Activated T-helper 2 cell treated with anti-CD3 and anti-CD28 coated beads, Interferon-gamma antibody, Interleukin-2, Interleukin-4, amounts not matched to agents 10 μg/mL and 5 μg/mL and 100 μg/mL, durations not matched to agents 14 hours and 24 hours and 36 hours (primary cell): ENCODE measurements around the gene CLMN. TPM values are rescaled to one million over a fixed set of nuclear protein-coding genes. Genes with fewer than 3 reads are reported as not detected.

Experiments used
- DNase-seq: peaks from one replicate; pipeline ENCODE4 v3.0.0; 2021; ENCODE audit warnings: low spot score
- H3K27ac Mint-ChIP-seq: one replicate; pipeline ENCODE4 v1.8.0; 2021; ENCODE audit warnings: mixed read lengths
- H3K27me3 Mint-ChIP-seq: one replicate; pipeline ENCODE4 v1.8.0; 2021; ENCODE audit warnings: low read depth, mixed read lengths
- H3K36me3 Mint-ChIP-seq: one replicate; pipeline ENCODE4 v1.8.0; 2021; ENCODE audit warnings: low read depth, mixed read lengths
- H3K4me1 Mint-ChIP-seq: one replicate; pipeline ENCODE4 v1.8.0; 2021; ENCODE audit warnings: low read depth, mixed read lengths
- H3K4me3 Mint-ChIP-seq: one replicate; pipeline ENCODE4 v1.8.0; 2021; ENCODE audit warnings: low read depth, mild to moderate bottlenecking, moderate library complexity, mixed read lengths
- H3K9me3 Mint-ChIP-seq: one replicate; pipeline ENCODE4 v1.8.0; 2021; ENCODE audit warnings: mixed read lengths
- intact Hi-C: fragments of 100-400 bp; cut with micrococcal nuclease; formaldehyde crosslinking; loops from one replicate; pipeline ENCODE4 v1.15.1; 2023
- total RNA-seq: library from RNA; stranded (reverse); gene quantifications from 2 replicates; pipeline ENCODE4 v1.2.3, GENCODE V29; 2022

Gene CLMN
- total RNA-seq, 1 donor from 2014 or later: 1.3 TPM

DNA sequence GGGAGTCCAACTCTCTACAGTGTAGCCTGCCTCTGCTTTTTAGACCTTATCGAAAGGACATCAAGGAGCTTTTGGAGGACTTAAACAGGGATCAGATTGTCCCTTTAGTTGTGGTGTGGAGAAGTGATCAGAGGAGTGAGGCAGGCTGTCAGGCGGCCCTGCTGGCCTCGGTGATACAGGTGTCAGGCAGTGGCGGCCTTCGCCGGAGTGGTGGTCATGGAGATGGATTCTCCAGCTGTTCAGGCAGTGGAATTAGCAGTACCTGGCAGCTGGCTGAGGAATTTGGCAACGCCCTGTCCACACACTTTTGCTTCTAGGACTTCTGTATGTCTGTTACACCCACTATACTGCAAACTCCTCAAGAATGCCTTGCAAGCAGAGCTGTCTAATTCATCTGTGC is 4.2 kb upstream of the CLMN start:
- intact Hi-C loops: loop anchor here (5.0 kb wide), 1 partner anchor 167 kb away; the partner anchor contains the start of gene DICER1
- peaks cover 47% of the 10 kb centered on the region for H3K27me3 Mint-ChIP-seq
- no peak for DNase-seq
- H3K9me3 Mint-ChIP-seq: no peaks in the 10 kb centered on the region
- no peaks in the 10 kb centered on the region for H3K36me3 Mint-ChIP-seq
- H3K4me3 Mint-ChIP-seq: no peak overlapping the region
- peaks cover 4% of the 10 kb centered on the region for H3K4me1 Mint-ChIP-seq
- no peak overlapping the region for H3K27ac Mint-ChIP-seq

DNA sequence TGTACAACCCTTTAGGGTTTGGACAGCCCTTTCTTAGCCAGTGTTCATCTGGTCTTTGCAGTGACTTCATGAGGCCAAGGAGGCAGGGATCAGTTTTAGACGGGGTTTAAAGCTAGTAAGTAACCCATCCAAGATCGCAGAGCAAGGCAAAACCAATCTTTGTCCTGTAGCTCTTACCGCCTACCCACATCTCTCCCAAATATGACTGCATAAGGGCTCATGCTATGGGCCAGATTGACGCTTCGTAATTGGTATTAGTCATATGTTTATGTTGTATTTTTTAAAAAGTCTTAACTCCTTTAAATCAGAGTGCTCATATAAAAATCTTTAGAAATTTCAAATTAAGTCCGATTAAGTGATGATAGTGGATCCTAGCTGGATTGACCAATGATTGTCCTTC is 3.7 kb upstream of the CLMN start:
- no peaks in the 10 kb centered on the region for H3K9me3 Mint-ChIP-seq
- H3K4me3 Mint-ChIP-seq: no peak overlapping the region
- peaks cover 49% of the 10 kb centered on the region for H3K27me3 Mint-ChIP-seq
- no peaks in the 10 kb centered on the region for H3K36me3 Mint-ChIP-seq
- H3K4me1 Mint-ChIP-seq: peaks cover 5% of the 10 kb centered on the region
- no peak overlapping the region for H3K27ac Mint-ChIP-seq
- DNase-seq: no peak
- intact Hi-C loops: loop anchor here (5.0 kb wide), 1 partner anchor 166 kb away; the partner anchor contains the start of gene DICER1

DNA sequence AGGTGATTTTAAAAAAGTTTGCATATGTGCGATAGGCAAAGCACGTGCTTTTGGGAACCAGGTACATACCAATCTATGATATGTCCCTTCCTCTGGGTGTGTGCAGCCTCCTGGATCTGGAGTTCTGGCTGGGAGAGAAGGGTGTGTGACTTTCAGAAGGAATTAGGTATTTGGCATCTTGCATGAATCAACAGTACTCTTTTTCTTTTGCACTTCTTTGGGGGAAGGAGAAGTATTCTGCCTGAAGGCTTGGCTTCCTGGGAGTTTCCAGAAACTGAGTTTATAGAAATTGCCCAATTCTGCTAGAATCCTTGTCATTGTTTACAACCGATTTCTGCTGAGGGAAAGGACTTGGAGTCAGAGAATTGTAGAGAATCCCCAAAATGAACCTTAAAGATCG is 2.9 kb upstream of the CLMN start:
- Mint-ChIP-seq H3K36me3 (no peaks in the 10 kb centered on the region), H3K4me3 (no peak overlapping the region), H3K27me3 (peaks cover 50% of the 10 kb centered on the region), H3K4me1 (peaks cover 8% of the 10 kb centered on the region), H3K27ac (no peak overlapping the region), H3K9me3 (no peaks in the 10 kb centered on the region)
- DNase-seq: no peak
- intact Hi-C loops: loop anchor here (5.0 kb wide), 1 partner anchor 165 kb away; the partner anchor contains the start of gene DICER1

DNA sequence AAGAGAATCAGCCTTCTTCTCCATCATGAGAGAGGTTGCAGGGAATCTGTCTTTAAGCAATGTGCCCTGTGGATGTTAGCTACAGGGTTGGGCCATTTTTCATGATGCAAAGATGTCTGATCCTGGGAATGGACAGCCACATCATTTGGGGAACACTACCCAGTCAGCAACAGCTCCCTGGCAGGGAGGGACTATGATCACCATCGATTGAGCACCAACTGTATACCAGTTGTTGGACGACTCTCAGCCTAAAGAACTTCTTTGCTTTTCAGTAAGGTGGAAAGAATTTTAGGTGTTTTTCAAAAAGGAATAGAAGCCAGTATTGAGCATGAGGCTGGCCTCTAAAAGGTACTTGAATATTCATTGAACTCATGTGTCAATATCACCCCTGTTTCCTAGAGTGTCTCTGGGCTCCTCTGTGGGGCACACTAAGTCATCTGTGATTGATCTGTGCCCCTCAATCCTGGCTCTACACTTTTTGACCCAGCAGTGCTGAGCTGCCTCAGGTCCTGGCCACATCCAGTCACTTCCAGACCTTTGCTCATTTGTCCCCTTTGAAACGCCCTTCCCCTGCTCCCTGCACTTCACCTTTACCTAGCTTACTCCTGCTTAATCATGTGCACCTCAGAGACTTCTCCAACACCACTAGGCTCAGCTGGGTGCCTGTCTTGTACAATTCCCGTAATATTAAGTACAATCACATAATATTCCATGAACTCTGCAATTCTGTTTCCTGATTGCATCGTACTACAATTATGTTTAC is 2.2 kb upstream of the CLMN start:
- Mint-ChIP-seq H3K4me1 (peaks cover 8% of the 10 kb centered on the region), H3K36me3 (no peaks in the 10 kb centered on the region), H3K4me3 (no peak overlapping the region), H3K27me3 (peaks cover 50% of the 10 kb centered on the region), H3K27ac (no peak overlapping the region), H3K9me3 (no peaks in the 10 kb centered on the region)
- DNase-seq: no peak
- intact Hi-C loops: loop anchor here (5.0 kb wide), 1 partner anchor 165 kb away; the partner anchor contains the start of gene DICER1

GRCh38 chr14:95320955-95321600 is 1.4 kb upstream of the CLMN start:
- Mint-ChIP-seq H3K27me3 (peaks cover 51% of the 10 kb centered on the region), H3K36me3 (no peaks in the 10 kb centered on the region), H3K27ac (no peak overlapping the region), H3K9me3 (no peaks in the 10 kb centered on the region), H3K4me3 (no peak overlapping the region), H3K4me1 (peaks cover 8% of the 10 kb centered on the region)
- intact Hi-C loops: loop anchor here (5.0 kb wide), 1 partner anchor 164 kb away; the partner anchor contains the start of gene DICER1
- DNase-seq: no peak

- H3K27ac Mint-ChIP-seq: no peak overlapping the region
- H3K27me3 Mint-ChIP-seq: peaks cover 50% of the 10 kb centered on the region
- peak overlapping the region; percentile 50 for H3K4me3 Mint-ChIP-seq
Observed at GRCh38 chr14:95320078-95320895, 579 bp upstream of the CLMN start.

DNA sequence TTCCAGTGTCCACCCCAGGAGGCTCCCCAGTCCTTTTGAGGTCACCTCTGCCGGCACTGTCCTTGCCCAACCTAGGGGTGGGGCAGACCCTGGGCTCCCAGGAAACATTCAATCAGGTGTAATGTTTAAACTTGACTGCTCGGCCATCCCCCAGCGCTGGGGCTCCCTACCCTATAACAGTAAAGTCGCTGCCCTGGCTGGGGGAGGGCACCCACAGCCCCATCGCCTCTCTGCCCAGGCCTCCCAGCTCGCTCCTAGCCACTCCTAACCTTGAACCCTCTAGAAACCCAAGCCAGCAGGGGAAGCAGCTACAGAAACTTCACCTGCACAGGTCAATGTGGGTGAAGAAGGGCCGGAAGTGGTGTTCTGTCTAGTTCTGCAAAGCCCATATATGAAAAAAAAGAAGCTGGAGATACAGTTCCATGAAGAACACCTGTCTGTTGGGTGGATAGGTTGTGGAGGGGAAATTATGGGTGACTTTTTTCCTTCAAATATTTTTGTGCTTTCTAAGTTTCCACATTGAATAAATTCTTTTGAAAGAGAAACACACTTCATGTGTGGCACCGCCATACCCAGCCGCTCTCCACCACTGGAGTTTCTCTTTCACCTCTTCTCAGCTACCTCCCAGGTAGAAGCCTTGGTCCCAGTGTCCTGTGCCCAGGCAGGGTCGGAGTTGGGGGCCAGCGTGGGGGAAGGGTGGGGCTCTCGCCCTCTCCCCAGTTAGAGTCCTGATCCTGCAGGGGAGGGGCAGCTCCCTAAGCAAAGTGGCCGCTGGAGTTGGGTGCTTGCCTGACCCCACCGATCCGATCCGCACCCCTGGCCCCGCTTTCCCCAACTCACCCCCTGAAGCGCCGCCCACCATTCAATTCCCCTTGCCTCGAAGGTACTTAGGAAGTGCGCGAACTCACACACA is 1.1 kb downstream of the CLMN start:
- Mint-ChIP-seq H3K27ac (no peak overlapping the region), H3K4me1 (peaks cover 20% of the 10 kb centered on the region), H3K4me3 (peak overlapping the region; percentile 51), H3K9me3 (no peaks in the 10 kb centered on the region), H3K27me3 (peaks cover 45% of the 10 kb centered on the region), H3K36me3 (no peaks in the 10 kb centered on the region)
- no peak for DNase-seq
- intact Hi-C loops: no loop called here

More at GRCh38 chr14:95320078-95320895, 579 bp upstream of the CLMN start:
- H3K36me3 Mint-ChIP-seq: no peaks in the 10 kb centered on the region
- H3K9me3 Mint-ChIP-seq: no peaks in the 10 kb centered on the region
- peaks cover 8% of the 10 kb centered on the region for H3K4me1 Mint-ChIP-seq
- intact Hi-C loops: loop anchor here (5.0 kb wide), 1 partner anchor 163 kb away; the partner anchor contains the start of gene DICER1
- DNase-seq: no peak

DNA sequence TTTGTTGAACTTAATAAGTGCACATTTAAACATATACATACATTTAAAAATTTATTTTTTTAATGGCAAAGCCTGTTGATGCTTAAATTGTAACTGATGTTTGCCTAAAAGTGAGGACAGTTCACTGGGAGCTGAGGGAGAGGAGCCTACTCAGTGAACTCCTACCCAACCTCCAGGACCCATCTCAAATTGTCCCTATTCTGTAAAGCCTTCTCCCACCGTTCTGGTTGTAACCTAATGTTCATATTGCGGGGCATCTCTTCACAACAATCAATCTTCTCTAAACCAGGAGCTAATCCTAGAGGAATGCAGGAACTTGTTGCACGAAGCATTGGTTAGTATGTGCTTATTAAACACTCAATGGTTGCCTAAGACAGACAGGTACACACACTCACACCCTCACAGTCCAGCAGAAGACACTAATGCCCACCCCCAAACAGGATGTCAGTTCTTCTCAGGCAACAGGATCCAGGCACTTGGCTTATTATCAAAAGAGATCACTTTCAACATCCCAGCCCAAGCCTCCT is 1.8 kb downstream of the CLMN start:
- Mint-ChIP-seq H3K4me3 (peak overlapping the region; percentile 58), H3K27ac (no peak overlapping the region), H3K4me1 (peaks cover 20% of the 10 kb centered on the region), H3K9me3 (no peaks in the 10 kb centered on the region), H3K36me3 (no peaks in the 10 kb centered on the region), H3K27me3 (peaks cover 43% of the 10 kb centered on the region)
- DNase-seq: no peak
- intact Hi-C loops: no loop called here

GRCh38 chr14:95316821-95317220 is 2.9 kb downstream of the CLMN start:
- peaks cover 38% of the 10 kb centered on the region for H3K27me3 Mint-ChIP-seq
- H3K9me3 Mint-ChIP-seq: no peaks in the 10 kb centered on the region
- no peak overlapping the region for H3K4me3 Mint-ChIP-seq
- H3K4me1 Mint-ChIP-seq: peaks cover 20% of the 10 kb centered on the region
- no peak overlapping the region for H3K27ac Mint-ChIP-seq
- intact Hi-C loops: no loop called here
- no peak for DNase-seq
- H3K36me3 Mint-ChIP-seq: no peaks in the 10 kb centered on the region

GRCh38 chr14:95315579-95315978 is 4.1 kb downstream of the CLMN start:
- intact Hi-C loops: loop anchor here (2.0 kb wide), 1 partner anchor 51 kb away; no protein-coding TSS in a partner anchor
- Mint-ChIP-seq H3K9me3 (no peaks in the 10 kb centered on the region), H3K27me3 (peaks cover 28% of the 10 kb centered on the region), H3K4me3 (no peak overlapping the region), H3K27ac (no peak overlapping the region), H3K36me3 (no peaks in the 10 kb centered on the region), H3K4me1 (peaks cover 20% of the 10 kb centered on the region)
- DNase-seq: no peak

DNA sequence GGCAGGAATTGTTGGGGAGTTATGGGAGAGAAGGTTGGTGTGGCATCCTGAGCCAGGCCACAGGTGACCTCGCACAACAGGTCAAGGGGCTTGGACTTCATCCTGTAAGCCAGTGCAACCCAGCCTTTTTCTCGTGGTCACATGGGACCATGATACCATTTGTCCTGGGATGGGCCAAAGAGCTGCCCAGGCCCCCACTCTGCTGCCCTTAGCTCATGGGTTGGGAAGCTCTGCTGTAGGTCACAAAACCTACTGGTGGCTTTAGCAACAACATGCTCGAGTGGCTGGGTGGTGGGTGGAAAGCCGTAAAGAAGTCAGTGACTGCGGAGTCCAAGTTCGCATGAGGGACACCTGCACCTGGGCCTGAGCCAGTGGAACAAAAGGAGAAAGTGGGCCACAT is 4.6 kb downstream of the CLMN start:
- Mint-ChIP-seq H3K4me3 (no peak overlapping the region), H3K36me3 (no peaks in the 10 kb centered on the region), H3K27ac (no peak overlapping the region), H3K9me3 (no peaks in the 10 kb centered on the region), H3K27me3 (peaks cover 29% of the 10 kb centered on the region), H3K4me1 (peaks cover 20% of the 10 kb centered on the region)
- no peak for DNase-seq
- intact Hi-C loops: loop anchor here (2.0 kb wide), 1 partner anchor 50 kb away; no protein-coding TSS in a partner anchor
